SK-N-DZ (cell line): ENCODE results near the gene MAN2B2.
"Not testable (repeated sequence)": the region's sequence is repeated elsewhere in the genome, so short reads cannot be mapped to it uniquely, and the experiment has no call there.

Source experiments
- DNase-seq: peaks from one replicate; pipeline ENCODE4 v3.0.0-alpha.2; 2015; ENCODE audit warnings: low spot score

Gene MAN2B2

GRCh38 chr4:6668391-6668790 is 93.4 kb downstream of the MAN2B2 start:
- DNase-seq, result no peak

GRCh38 chr4:6671648-6672047 is 96.7 kb downstream of the MAN2B2 start:
- no peak for DNase-seq

DNA sequence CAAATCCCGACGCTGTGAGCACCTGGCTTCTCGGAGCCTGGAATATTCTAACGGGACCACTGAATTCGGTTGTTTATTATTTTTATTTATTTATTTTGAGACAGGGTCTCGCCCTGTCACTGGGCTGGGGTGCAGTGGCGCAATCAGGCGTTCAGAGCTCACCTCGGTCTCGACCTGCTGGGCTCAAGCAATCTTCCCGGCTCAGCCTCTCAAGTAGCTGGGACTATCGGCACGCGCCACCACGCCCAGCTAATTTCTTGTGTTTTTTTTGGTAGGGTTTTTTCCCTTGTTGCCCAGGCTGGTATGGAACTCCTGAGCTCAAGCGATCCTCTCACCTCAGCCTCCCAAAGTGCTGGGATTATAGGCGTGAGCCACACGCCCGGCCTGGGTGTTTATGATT is 97.1 kb downstream of the MAN2B2 start:
- no peak for DNase-seq

DNA sequence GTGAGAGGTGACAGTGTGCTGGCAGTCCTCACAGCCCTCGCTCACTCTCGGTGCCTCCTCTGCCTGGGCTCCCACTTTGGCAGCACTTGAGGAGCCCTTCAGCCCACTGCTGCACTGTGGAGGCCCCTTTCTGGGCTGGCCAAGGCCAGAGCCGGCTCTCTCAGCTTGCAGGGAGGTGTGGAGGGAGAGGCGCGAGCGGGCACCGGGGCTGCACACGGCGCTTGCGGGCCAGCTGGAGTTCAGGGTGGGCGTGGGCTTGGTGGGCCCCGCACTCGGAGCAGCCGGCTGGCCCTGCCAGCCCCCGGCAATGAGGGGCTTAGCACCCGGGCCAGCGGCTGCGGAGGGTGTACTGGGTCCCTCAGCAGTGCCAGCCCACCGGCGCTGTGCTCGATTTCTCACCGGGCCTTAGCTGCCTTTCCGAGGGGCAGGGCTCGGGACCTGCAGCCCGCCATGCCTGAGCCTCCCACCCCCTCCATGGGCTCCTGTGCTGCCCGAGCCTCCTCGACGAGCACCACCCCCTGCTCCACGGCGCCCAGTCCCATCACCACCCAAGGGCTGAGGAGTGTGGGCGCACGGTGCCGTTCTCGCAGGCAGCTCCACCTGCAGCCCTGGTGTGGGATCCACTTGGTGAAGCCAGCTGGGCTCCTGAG is 97.7 kb downstream of the MAN2B2 start:
- DNase-seq, result not testable (repeated sequence)
